NCI-H1048 (cell line): Measurements from ENCODE around the gene GPATCH1.
A peak's percentile ranks its signal among the peaks of the same experiment; 100 is the strongest.
"Not testable (repeated sequence)": the region's sequence is repeated elsewhere in the genome, so short reads cannot be mapped to it uniquely, and the experiment has no call there.

ENCODE experiments used
- DNase-seq: peaks from one replicate; lab custom pipeline; 2025; lab: John Stamatoyannopoulos, UW

GPATCH1 gene, protein sequence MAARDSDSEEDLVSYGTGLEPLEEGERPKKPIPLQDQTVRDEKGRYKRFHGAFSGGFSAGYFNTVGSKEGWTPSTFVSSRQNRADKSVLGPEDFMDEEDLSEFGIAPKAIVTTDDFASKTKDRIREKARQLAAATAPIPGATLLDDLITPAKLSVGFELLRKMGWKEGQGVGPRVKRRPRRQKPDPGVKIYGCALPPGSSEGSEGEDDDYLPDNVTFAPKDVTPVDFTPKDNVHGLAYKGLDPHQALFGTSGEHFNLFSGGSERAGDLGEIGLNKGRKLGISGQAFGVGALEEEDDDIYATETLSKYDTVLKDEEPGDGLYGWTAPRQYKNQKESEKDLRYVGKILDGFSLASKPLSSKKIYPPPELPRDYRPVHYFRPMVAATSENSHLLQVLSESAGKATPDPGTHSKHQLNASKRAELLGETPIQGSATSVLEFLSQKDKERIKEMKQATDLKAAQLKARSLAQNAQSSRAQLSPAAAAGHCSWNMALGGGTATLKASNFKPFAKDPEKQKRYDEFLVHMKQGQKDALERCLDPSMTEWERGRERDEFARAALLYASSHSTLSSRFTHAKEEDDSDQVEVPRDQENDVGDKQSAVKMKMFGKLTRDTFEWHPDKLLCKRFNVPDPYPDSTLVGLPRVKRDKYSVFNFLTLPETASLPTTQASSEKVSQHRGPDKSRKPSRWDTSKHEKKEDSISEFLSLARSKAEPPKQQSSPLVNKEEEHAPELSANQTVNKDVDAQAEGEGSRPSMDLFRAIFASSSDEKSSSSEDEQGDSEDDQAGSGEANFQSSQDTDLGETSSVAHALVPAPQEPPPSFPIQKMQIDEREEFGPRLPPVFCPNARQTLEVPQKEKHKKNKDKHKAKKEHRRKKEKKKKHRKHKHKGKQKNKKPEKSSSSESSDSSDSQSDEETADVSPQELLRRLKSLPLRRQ

DNA sequence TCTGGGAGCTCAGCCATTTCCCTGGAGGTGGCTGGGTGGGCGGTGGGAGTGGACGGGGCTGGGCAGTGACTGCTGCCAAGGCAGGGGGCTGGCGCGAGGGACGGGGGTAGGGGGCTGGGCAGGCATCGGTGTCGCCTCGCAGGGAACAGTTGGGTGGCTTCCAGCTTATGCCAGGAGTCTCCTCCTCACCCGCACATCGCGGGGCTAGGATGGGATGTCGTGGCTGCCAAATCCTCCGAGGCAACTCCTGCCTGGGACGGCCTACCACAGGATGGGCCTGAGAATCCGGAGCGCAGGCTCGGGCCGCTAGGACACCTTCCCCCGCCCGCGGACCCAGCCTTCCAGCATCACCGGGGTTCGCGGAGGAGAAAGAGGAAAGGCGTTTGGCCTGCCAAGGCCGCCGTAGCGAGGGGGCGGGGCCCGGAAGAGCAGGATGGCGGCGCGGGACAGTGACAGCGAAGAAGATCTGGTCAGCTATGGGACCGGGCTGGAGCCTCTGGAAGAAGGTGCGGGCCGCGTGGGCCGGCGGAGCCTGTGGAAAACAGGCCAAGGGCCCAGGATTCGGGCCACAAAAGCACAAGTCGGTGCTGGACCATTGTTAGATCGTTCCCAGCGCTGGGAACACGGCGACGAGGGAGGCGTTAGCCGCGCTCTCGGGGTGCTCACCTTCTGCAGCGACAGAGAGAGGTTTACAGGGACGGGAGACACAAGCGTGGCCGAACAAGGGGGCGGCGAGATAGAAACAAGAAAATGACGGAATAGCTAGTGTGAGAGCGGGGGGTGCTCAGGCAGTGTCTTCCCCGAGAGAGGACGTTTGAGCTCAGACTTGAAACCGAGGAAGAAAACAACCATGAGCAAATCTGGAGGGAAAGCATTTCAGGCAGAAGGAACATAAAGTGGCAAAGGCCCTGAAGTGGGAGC is at the start of gene GPATCH1:
GPATCH1 (plus strand) TSS at position 421 of the 921 bp plus-strand sequence; CDS start at position 434, 13 bp downstream.
- peak; percentile 76 for DNase-seq

DNA sequence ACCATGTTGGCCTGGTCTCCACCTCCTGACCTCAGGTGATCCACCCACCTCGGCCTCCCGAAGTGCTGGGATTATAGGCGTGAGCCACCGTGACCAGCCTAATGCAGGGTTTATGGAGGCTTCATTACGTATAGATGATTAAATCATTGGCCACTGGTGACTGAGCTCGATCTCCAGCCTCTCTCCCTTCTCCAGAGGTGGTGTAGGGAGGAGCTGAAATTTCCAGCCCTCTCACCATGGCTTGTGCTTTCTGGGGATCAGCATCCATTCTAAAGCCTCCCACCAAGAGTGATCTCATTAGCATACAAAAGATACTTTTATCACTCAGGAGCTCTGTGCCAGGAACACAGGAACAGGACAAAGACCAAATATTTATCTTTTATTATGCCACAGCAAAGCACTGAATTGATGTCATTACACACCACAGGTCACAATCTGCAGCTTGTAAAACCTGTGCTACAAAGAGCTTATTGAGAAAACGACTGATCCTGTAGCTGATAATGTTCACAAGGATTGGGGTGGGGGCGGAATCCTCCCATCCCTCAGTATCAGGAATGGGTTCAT is 48.7 kb upstream of the GPATCH1 start:
- no peak for DNase-seq

GRCh38 chr19:33035461-33035860 is 45.5 kb upstream of the GPATCH1 start:
- DNase-seq = no peak

DNA sequence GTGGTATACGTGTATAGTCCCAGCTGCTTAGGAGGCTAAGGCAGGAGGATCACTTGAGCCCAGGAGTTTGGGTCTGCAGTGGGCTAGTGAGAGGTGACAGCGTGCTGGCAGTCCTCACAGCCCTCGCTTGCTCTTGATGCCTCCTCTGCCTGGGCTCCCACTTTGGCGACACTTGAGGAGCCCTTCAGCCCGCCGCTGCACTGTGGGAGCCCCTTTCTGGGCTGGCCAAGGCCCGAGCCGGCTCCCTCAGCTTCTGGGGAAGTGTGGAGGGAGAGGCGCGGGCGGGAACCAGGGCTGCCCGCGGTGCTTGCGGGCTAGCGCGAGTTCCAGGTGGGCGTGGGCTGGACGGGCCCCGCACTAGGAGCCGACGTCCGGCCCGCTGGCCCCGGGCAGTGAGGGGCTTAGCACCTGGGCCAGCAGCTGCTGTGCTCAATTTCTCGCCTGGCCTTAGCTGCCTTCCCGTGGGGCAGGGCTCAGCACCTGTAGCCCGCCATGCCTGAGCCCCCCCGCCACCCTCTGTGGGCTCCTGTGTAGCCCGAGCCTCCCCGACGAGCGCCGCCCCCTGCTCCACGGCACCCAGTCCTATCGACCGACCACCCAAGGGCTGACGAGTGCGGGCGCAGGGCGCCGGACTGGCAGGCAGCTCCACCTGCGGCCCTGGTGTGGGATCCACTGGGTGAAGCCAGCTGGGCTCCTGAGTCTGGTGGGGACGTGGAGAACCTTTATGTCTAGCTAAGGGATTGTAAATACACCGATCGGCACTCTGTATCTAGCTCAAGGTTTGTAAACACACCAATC is 44.4 kb upstream of the GPATCH1 start:
- DNase-seq = not testable (repeated sequence)

DNA sequence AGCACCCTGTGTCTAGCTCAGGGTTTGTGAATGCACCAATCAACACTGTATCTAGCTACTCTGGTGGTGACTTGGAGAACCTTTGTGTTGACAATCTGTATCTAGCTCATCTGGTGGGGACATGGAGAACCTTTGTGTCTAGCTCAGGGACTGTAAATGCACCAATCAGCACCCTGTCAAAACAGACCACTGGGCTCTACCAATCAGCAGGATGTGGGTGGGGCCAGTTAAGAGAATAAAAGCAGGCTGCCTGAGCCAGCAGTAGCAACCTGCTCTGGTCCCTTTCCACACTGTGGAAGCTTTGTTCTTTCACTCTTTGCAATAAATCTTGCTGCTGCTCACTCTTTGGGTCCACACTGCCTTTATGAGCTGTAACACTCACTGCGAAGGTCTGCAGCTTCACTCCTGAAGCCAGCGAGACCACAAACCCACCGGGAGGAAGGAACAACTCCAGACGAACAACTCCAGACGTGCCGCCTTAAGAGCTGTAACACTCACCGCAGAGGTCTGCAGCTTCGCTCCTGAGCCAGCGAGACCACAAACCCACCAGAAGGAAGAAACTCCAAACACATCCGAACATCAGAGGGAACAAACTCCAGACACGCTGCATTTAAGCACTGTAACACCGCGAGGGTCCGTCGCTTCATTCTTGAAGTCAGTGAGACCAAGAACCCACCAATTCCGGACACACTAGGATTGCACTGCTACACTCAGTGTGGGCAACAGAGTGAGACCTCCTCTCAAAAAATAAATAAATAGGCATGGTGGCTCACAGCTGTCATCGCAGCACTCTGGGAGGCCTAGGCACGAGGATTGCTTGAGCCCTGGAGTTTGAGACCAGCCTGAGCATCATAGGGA is 43.6 kb upstream of the GPATCH1 start:
- DNase-seq = not testable (repeated sequence)

DNA sequence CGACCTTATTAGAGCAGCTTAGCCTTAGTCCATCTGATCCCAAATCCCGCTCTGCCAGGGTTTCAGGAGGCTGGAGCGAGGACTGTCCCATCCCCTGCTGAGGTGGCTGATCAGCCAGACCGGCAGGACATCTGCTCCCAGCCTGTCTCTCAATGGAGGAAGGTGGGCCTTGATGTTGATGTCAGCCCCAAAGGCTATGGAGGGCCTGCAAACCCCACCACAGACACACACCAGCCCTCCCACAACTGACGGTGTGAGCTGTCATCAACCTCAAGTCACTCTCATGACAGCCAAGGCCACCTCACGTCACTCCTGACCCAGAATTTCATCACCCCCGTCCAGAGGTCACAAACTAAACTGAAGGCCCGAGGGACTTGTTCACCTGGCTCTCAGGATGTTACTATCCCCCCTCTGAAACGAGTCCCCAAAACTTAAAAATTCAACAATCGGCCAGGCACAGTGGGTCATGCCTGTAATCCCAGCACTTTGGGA is 41.8 kb upstream of the GPATCH1 start:
- no peak for DNase-seq

- DNase-seq = no peak
These were observed 41.2 kb upstream of the GPATCH1 start for GRCh38 chr19:33039815-33040214.

- no peak for DNase-seq
These were observed 39.8 kb upstream of the GPATCH1 start for GRCh38 chr19:33040994-33041827.

DNA sequence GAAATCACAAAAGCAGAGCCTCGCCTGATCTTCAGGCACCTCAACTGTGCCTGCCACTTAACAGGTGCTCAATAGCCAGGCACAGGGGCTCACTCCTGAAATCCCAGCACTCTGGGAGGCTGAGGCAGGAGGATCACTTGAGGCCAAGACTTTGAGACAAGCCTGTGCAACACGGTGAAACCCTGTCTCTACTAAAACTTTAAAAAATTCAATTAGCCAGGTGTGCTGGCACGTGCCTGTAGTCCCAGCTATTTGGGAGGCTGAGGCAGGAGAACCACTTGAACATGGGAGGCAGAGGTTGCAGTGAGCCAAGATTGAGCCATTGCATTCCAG is 39.2 kb upstream of the GPATCH1 start:
- DNase-seq = not testable (repeated sequence)

DNA sequence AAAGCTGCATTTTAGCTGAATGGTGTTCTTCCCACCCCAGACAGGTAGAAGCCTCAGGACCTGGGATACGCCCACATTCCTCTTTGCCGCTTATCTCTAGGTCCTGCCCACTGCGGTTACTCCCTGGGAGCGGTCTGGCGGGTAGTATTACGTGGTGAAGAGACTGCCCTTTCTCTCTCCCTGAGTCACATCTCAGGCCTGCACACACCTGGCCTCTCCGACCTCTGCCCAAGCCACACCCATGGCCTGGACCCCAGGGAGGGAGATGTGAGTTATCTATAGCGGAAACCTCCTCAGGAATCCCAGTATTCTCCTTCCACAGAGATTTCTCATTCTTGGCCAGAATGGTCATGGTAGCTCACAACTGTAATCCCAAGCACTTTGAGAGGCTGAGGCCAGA is 33.6 kb upstream of the GPATCH1 start:
- no peak for DNase-seq

DNA sequence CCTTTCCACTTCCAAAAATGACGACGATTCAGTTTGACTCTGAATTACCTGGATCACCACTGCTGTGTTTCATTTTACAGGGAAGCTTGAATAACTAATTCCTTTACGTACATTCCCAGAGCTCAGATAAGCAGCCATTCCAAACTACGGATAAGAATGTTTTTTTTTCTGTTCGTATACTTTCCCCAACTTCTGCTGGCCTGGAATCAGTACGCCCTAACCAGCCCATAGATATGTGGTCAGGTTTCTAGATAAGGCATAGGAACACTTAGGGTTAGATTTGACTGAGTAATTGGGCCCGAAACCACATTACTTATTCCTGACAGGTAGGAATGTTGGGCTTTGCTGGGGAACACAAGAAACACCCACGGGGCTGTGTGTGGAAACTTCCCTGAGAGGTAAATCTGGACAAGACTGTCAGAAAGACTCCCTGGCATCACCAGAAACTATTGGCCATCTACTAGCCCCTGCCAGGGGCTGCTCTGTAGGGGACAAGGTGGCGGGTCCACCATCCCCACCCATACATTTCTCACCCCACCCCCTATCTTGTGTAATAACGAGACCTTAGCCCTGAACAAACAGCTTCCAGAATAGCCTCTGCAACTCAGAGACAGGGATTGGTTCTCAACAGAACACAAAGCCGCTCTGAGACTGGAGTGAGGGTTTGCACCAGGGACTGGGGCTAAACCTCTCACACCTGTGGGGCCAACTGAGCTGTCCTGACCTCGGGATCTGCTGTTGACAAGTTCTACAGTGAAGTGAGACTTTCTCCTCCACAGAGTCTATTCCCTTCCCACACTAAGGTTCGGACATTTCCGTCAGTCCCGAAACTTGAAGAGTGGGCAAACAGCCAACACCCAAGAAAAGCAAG is 31.9 kb upstream of the GPATCH1 start:
- DNase-seq = no peak

DNA sequence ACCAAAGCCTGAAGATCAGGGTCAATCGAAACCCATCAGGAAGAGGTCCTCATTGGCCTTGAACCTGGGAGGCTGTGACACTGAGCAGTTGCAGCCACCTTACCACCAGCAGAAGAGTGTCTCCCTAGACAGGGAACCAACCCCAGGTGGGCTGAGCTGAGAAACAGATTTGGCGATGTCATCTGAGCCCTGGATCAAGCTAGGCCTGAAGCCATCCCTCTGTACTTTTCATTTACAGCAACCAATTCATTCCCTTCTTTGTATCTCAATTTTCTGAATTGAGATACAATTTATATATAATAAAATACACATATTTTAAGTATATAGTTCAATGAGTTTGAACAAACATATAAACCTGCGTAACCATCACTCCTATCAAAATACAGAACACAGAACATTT is 30.9 kb upstream of the GPATCH1 start:
- DNase-seq = no peak

DNA sequence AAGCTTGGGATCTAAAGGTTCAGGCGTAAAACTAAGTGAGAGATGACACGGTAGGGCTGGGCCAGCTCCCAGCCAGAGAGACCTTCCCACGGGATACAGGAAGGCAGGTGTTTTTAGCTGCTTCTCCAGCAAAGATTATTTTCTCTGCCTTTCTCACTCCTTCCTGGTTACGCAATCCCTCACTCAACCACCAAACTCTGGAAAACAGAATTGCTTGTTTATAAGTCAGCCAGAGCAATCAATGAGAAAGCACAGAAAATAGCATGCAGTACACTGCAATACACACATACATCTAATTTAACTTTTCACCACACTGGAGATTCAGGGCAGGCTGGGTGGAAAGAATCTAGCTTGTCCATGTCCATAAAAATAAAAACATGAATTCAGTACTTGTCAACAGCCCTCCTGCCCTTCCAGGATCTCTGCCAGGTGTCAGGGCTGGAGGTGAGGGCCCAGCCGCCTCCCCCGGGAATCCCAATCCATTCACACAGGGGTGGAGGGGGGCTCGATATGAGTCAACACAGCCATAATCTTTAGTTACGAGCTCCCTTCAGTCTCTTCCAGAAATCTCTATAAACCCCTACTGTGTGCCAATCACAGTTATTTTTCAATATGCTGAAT is 28.5 kb upstream of the GPATCH1 start:
- no peak for DNase-seq

- no peak for DNase-seq
These were observed 26.4 kb upstream of the GPATCH1 start for GRCh38 chr19:33054623-33055022.

- no peak for DNase-seq
These were observed 25.3 kb upstream of the GPATCH1 start for GRCh38 chr19:33055718-33056117.

- DNase-seq = no peak
These were observed 20.4 kb upstream of the GPATCH1 start for GRCh38 chr19:33060586-33060985.

DNA sequence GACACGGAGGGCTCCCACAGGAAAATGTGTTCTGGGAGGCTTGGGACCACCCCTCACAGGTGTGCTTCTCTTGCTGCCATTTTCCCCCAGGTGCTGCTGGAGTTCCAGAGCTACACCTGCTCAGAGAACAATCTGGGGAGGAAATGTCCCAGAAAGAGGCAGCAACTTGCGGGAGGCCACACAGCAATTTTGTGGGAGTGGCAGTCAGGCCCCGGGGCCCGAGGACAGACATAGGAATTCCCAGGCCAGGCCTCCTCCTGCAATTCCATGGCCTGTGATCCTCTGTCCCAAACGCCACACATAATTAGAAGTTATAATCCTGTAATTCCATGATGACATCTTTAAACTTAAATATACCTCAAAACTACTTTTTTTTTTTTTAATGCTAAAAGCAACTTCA is 18.1 kb upstream of the GPATCH1 start:
- DNase-seq = no peak
